Thyroid gland (tissue), 4 donors: ENCODE measurements around the gene OR5D13. TPM values are rescaled to one million over a fixed set of nuclear protein-coding genes. Genes with fewer than 3 reads are reported as not detected.

ENCODE experiments used
- DNase-seq, 2 donors: peaks; one replicate each; pipeline ENCODE4 v3.0.0-alpha.2; 2019
- H3K27ac ChIP-seq, 3 donors: fragments of 200-600 bp; sonication (generic); 1 replicate in 2 of 3; 2 replicates in 1 of 3; pipeline ENCODE4 v1.5.1; 2016 to 2019; ENCODE audit warnings: mild to moderate bottlenecking in 1 of 3, moderate library complexity in 1 of 3
- H3K27me3 ChIP-seq: fragments of 200-600 bp; sonication (generic); one replicate; pipeline ENCODE4 v1.5.1; 2019
- H3K36me3 ChIP-seq, 2 donors: fragments of 200-600 bp; sonication (generic); one replicate each; pipeline ENCODE4 v1.5.1; 2016 to 2019
- H3K4me1 ChIP-seq, 2 donors: fragments of 200-600 bp; sonication (generic); one replicate each; pipeline ENCODE4 v1.5.1; 2017 to 2019
- H3K4me3 ChIP-seq, 3 donors: fragments of 200-600 bp; sonication (generic); replicated peaks in 1 of 3; 1 replicate in 2 of 3; 2 replicates in 1 of 3; pipeline ENCODE4 v1.5.1; 2016; ENCODE audit warnings: mild to moderate bottlenecking in 1 of 3
- H3K9me3 ChIP-seq: fragments of 200-600 bp; sonication (generic); one replicate; pipeline ENCODE4 v1.5.1; 2017
- CTCF ChIP-seq, 6 experiments: fragments of 200-600 bp in 3 of 6; fragments of 450-650 bp in 3 of 6; sonication (generic) in 3 of 6; IDR thresholded peaks; one replicate each; pipeline ENCODE4 v1.5.1; 2016 to 2019; ENCODE audit warnings: antibody characterized with exemption in 6 of 6, mild to moderate bottlenecking in 2 of 6, inconsistent platforms in 1 of 6, moderate library complexity in 1 of 6
- POLR2A ChIP-seq, 2 donors: fragments of 450-650 bp; IDR thresholded peaks; one replicate each; pipeline ENCODE4 v1.6.1; 2017; ENCODE audit warnings: antibody characterized with exemption in 2 of 2, mild to moderate bottlenecking in 2 of 2, moderate library complexity in 1 of 2
- WGBS, 2 donors: methylation state at CpG; one replicate each; pipeline ENCODE4 v1.1.5; 2017; 5-methylcytosine and 5-hydroxymethylcytosine counted together
- intact Hi-C: fragments of 100-400 bp; cut with DNase I; formaldehyde crosslinking; loops from one replicate; pipeline ENCODE4 v1.15.1; 2023
- total RNA-seq, 4 donors: library from RNA; depleted of rRNA; stranded (reverse); fragments of >200 nt; gene quantifications; one replicate each; pipeline ENCODE4 v1.2.3, GENCODE V29; 2016

Gene OR5D13
- total RNA-seq, 4 donors from 2014 or later: not detected

- Histone ChIP-seq H3K9me3 (no peaks in the 10 kb centered on the region), H3K4me1 (no peaks in the 10 kb centered on the region), H3K4me3 (no peak within 1 kb of the TSS), H3K27me3 (no peaks in the 10 kb centered on the region), H3K27ac (no peak within 1 kb of the TSS), H3K36me3 (no peaks in the 10 kb centered on the region)
- no peak for TF ChIP-seq POLR2A (IDR thresholded peaks at IDR 0.05)
- TF ChIP-seq CTCF (IDR thresholded peaks at IDR 0.05): no peak
- intact Hi-C loops: no loop called here
- no peak for DNase-seq
Observed at GRCh38 chr11:55795256-55795655, 22.0 kb downstream of the OR5D13 start, which contains the start of gene OR5D14. Gene OR5D14 (plus strand): TSS chr11:55795556. CDS start chr11:55795556, 0 bp downstream.

- no peak overlapping the region for H3K4me3 ChIP-seq
- no peak for TF ChIP-seq POLR2A (IDR thresholded peaks at IDR 0.05)
- no peak for TF ChIP-seq CTCF (IDR thresholded peaks at IDR 0.05)
- no peak for DNase-seq
- 82 to 100% methylated on average over 1 of the region's 1 CpG for WGBS, 2 donors
- H3K27ac ChIP-seq: no peak overlapping the region
- no peaks in the 10 kb centered on the region for H3K27me3 ChIP-seq
- no peaks in the 10 kb centered on the region for H3K4me1 ChIP-seq
- H3K36me3 ChIP-seq: no peaks in the 10 kb centered on the region
- intact Hi-C loops: no loop called here
- H3K9me3 ChIP-seq: no peaks in the 10 kb centered on the region
Observed at GRCh38 chr11:55806248-55806647, 33.0 kb downstream of the OR5D13 start.

GRCh38 chr11:55811067-55811466 lies 37.8 kb downstream of the OR5D13 start, which contains the start of gene OR5L1:
Gene OR5L1 (plus strand): TSS chr11:55811367. CDS start chr11:55811467, 100 bp downstream.
- no peaks in the 10 kb centered on the region for H3K9me3 ChIP-seq
- H3K36me3 ChIP-seq: no peaks in the 10 kb centered on the region
- no peak within 1 kb of the TSS for H3K27ac ChIP-seq
- WGBS, 2 donors: 76 to 94% methylated on average over 1 of the region's 1 CpG
- TF ChIP-seq CTCF (IDR thresholded peaks at IDR 0.05): no peak
- no peak for TF ChIP-seq POLR2A (IDR thresholded peaks at IDR 0.05)
- DNase-seq: no peak
- no peak within 1 kb of the TSS for H3K4me3 ChIP-seq
- H3K27me3 ChIP-seq: no peaks in the 10 kb centered on the region
- no peaks in the 10 kb centered on the region for H3K4me1 ChIP-seq
- intact Hi-C loops: no loop called here

GRCh38 chr11:55819330-55819729 lies 46.1 kb downstream of the OR5D13 start, which contains the start of gene OR5D18:
Gene OR5D18 (plus strand): TSS chr11:55819630. CDS start chr11:55819630, 0 bp downstream.
- no peak for TF ChIP-seq POLR2A (IDR thresholded peaks at IDR 0.05)
- no peak for TF ChIP-seq CTCF (IDR thresholded peaks at IDR 0.05)
- Histone ChIP-seq H3K36me3 (no peaks in the 10 kb centered on the region), H3K27ac (no peak within 1 kb of the TSS), H3K27me3 (no peaks in the 10 kb centered on the region), H3K9me3 (no peaks in the 10 kb centered on the region), H3K4me3 (no peak within 1 kb of the TSS), H3K4me1 (no peaks in the 10 kb centered on the region)
- intact Hi-C loops: no loop called here
- 85 to 89% methylated on average over 5 of the region's 5 CpGs for WGBS, 2 donors
- no peak for DNase-seq

Other genes starting within 250 kb of the OR5D13 start
- gene OR4C15, start 219.0 kb upstream of the OR5D13 start, total RNA-seq: not detected
- not detected for gene OR4C16, start 201.3 kb upstream of the OR5D13 start, total RNA-seq
- not detected for gene OR4C11, start 165.8 kb upstream of the OR5D13 start, total RNA-seq
- not detected for gene OR4P4, start 138.3 kb upstream of the OR5D13 start, total RNA-seq
- not detected for gene OR4S2, start 125.1 kb upstream of the OR5D13 start, total RNA-seq
- gene OR4C6, start 111.2 kb upstream of the OR5D13 start, total RNA-seq: not detected
- not detected for gene OR5D14, start 22.1 kb downstream of the OR5D13 start, total RNA-seq
- not detected for gene OR5L1, start 37.9 kb downstream of the OR5D13 start, total RNA-seq
- not detected for gene OR5D18, start 46.2 kb downstream of the OR5D13 start, total RNA-seq
- gene OR5L2, start 53.8 kb downstream of the OR5D13 start, total RNA-seq: not detected
- gene OR5D16, start 65.3 kb downstream of the OR5D13 start, total RNA-seq: not detected
- not detected for gene TRIM51, start 109.9 kb downstream of the OR5D13 start, total RNA-seq
- not detected for gene OR5W2, start 141.1 kb downstream of the OR5D13 start, total RNA-seq
- gene OR5I1, start 163.0 kb downstream of the OR5D13 start, total RNA-seq: not detected
- gene OR10AG1, start 196.5 kb downstream of the OR5D13 start, total RNA-seq: not detected
- not detected for gene OR5F1, start 221.2 kb downstream of the OR5D13 start, total RNA-seq